NK-92 treated with Interleukin-12 subunit alpha and Interleukin-12 subunit beta, amount 100 ng/mL, for 24 hours (cell line): ENCODE measurements around the gene SLC17A7.

Experiments used
- DNase-seq: peaks from one replicate; lab custom pipeline; 2025; lab: John Stamatoyannopoulos, UW

Gene SLC17A7

DNA sequence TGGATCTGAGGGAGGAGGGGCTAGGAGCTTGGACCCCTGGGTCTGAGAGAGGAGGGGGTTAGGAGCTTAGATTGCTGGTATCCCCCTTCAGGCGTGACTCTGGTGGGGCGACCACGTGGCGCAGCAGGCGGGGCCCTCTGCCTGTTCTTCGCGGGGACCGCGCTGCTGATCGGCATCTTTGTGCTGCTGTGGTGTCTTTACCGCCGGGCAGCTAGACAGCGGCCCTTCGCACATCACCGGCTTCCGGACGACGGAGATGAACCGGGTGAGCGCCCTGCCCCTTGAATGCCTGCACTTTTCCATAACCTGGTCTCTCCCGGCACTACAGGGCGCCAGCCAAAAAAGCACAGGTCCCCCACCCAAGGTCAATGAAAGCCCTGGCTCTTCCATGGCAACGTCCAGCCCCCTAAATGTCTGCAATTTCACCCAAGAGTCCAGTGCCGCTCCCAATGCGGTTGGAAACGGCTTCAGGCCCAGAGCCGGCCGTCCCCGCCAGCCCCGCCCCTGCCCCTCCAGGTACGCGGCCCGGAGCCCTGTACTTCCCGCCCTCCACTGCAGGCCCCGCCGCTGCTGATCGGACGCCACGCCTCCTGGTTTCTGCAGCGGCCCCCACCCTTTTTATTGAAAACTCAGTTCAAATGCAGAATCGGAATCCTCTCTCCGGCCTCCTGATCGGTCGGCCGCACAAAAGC lies 13.3 kb downstream of the SLC17A7 start:
- DNase-seq, result no peak

DNA sequence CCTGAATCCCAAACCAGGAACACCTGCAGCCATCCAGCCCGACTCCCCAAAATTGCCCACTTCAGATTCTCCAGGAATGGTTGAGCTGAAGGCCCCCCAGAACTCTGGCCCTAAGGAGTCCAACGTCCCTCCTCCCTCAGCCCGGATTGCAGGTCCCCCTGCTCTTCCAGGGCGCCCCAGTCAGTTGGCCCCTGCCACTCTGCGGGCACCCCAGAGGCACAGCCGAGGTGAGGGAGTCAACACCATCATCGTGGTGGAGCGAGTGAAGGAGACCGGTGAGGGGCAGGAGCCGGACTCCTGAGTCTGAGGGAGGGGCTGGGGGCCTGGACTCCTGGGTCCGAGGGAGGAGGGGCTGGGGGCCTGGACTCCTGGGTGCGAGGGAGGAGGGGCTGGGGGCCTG lies 14.0 kb downstream of the SLC17A7 start:
- no peak for DNase-seq

- no peak for DNase-seq
These were observed 15.3 kb downstream of the SLC17A7 start for GRCh38 chr19:49425922-49426592.

DNA sequence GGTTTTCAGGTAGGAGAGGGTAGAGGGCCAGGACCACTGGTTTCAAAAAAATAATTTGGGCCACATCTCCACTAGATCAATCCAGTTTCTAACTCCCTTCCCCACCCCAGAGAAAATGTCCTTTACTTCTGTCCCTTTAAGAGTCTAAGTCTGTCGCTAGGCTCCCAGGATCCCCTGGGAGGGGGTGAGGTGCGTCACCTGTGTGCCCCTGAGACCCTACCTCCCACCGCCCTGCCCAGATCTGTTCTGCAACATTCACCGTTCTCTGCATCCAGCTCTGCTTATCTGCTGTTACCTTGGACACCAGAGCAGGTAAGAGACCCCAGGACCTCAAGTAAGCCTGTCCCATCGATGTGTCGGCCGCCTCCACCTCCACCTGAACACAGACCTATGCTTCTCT lies 16.1 kb downstream of the SLC17A7 start, which contains the start of gene GFY:
Gene GFY, plus strand, starts transcription at position 211 of the 400 bp plus-strand sequence. CDS start 1,043 bp downstream, outside the sequence.
- DNase-seq, result no peak

GRCh38 chr19:49423985-49424303 lies 17.4 kb downstream of the SLC17A7 start:
- DNase-seq, result no peak

DNA sequence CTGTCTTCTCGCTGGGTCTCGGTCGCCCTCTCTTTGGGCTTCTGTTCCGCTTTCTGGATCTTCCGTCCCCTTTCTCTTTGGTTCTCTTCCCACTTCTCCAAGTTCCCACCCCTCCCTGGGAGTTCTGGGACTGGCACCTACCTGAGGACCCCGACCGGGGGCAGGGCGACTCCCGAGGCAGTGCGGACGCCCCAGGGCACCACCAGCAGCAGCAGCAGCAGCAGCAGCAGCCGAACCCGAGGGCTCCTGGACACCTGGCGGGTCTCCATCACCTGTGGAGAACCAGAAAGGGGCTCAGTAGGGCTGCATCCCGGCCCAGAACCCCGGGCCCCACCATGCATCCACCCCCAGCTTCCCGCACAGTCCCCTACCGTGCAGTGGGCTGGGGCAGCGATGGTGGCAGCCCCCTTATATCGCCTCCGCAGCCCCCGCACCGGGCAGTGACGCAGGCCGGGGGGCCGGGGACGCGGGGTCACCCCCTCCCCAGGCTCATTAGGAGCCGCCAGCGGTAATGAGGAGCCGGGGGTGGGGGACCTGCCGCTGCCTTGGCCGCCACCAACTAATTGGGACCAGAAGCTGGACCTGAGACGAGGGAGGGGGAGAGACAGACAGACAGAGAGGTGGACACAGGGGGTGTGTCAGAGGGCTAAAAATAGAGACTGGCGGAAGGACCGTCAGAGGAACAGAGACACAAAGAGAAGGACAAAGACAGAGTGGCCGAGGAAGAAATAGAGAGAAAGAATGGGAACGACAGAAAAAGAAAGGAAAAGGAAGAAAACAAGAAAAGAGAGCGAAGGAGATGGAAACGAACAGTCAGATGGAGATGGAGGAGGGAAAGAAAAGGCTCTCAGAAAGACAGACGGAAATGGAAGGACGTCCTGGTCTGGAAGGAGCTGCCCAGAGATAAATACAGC lies 18.0 kb downstream of the SLC17A7 start, which contains the start of gene PTH2:
Gene PTH2, minus strand, starts transcription at position 371 of the 914 bp plus-strand sequence. Its CDS starts 102 bp downstream, at position 269.
- DNase-seq, result no peak

- no peak for DNase-seq
These were observed 18.8 kb downstream of the SLC17A7 start for GRCh38 chr19:49422407-49423070.

- DNase-seq, result no peak
These were observed 19.5 kb downstream of the SLC17A7 start for GRCh38 chr19:49421878-49422202.

- DNase-seq, result no peak
These were observed 20.1 kb downstream of the SLC17A7 start for GRCh38 chr19:49421039-49421877.

DNA sequence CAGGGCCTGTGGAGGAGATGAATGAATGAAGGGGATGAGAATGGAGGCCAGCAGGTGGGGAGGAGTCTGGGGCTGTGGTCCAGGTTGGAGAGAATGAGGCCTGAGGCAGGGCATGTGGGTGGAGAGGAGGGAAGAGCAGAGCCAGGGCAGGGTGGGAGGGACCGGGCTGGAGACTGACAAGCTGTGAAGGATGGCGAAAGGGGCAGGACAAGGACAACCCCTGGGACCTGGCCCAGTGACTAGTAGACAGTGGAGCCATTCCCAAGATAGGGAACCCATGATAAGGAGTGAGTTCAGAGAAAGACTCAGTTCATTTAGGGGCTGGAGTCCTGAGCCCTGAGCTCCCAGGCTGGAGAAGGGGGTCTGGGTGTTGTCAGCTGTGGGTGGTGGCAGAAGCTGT lies 21.1 kb downstream of the SLC17A7 start:
- DNase-seq, result no peak

- DNase-seq, result no peak
These were observed 22.2 kb downstream of the SLC17A7 start for GRCh38 chr19:49419173-49419572.

- DNase-seq, result no peak
These were observed 22.8 kb downstream of the SLC17A7 start for GRCh38 chr19:49418511-49418910.

DNA sequence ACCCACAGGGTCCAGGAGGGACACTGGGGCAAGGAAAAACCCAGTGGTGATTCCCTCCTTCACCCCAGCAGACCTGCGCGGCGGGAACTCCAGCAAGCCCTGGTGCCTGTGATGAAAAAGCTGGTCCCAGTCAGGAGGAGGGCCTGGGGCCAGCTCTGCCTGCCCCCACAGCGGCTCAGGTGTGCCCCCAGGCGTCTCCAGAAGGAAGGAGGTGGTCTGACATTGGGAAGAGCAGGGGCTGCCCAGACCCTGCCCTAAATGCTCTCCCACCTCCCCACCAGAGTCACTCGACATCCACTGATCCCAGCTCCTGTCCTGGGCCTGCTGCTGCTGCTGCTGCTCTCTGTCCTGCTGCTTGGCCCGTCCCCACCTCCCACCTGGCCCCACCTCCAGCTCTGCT lies 24.2 kb downstream of the SLC17A7 start:
- no peak for DNase-seq

- DNase-seq, result no peak
These were observed 25.5 kb downstream of the SLC17A7 start for GRCh38 chr19:49415810-49416200.

DNA sequence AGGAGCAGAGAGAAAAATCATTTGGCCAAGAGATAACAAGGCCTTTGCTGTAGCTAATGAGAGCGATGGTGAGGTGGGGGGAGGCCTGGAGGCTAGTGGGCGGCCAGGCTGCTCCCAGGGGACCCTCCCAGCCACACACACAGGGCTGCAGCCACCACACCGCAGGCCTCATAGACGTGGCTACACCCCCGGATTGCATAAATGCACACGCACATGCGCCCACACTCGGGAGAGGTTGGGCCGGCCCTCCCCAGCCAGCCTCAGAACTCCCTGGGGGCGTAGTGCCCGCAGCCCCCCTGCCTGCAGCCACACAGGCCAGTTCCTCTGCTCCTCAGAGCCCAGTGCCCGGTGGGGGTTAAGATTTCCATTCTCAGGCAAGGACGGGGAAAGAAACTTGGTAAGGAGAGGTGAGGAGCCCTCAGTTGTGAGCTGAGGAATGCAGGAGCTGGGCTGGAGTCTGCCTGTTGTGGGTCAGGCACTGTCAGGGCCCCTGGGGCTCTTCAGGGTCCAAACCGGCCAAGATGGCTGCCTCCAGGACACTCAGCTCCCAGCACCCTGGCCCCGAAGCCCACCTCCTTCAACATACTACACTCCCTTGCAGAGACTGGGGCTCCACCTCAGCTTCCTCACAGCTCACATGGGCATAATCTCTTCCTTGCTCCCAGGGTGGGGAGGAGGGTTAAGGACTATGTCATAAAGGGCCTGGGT lies 26.1 kb downstream of the SLC17A7 start:
- no peak for DNase-seq

DNA sequence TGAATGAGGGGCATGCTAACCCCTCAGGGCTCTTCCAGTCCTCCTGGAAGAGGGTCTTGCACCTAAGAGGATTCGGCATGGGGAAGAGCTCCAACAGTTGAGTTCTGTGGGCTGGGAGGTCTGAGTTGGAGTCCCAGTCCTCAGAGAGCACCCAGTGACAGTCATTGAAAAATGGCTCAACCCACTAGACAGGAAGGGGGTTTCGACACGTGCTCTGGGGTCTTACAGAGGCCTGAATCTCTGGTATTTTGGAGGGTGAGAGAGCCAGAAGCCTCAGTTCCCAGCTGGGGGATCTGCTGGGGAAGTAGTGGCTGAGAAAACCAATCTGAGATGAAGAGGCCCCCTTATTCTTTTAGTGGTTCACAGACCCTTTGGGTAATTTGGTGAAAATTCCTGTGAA lies 27.1 kb downstream of the SLC17A7 start:
- no peak for DNase-seq

GRCh38 chr19:49413348-49413747 lies 28.0 kb downstream of the SLC17A7 start:
- no peak for DNase-seq

DNA sequence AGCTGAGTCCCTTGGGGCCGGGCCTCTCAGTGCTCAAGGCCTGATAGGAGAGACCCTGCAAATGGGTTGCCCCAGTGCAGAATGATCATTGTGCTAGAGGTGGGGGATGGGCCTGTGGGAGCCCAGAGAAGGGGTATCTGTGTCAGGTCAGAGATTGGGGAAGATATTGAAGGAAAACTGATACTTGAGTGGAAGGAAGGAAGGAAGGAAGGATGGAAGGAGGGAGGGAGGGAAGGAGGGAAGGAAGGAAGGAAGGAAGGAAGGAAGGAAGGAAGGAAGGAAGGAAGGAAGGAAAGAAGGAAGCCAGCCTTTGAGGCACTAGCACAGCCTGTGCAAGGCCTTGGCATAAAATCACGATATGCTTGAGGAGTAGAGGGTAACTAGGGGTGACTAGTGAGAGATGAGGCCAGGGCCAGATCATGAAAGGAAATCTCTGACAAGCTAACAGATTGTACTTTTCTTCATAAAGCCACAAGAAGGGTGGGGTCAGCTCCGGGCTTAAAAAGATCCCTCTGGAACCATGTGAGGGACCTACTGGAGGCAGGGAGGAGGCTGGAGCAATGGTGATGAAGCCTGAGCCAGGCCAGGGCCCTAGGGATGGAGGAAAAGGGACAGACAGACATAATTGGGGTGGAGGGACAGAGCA lies 29.5 kb downstream of the SLC17A7 start:
- DNase-seq, result no peak

- DNase-seq, result no peak
These were observed 31.8 kb downstream of the SLC17A7 start for GRCh38 chr19:49409441-49410029.
